Sigmoid colon (tissue), 4 donors: ENCODE measurements around the gene RAB36.

Source experiments
- CTCF ChIP-seq, 4 experiments: fragments of 450-650 bp in 3 of 4; fragments of 200-600 bp in 1 of 4; IDR thresholded peaks; one replicate each; pipeline ENCODE4 v1.5.1; 2016 to 2019; ENCODE audit warnings: antibody characterized with exemption in 4 of 4, mild to moderate bottlenecking in 3 of 4, moderate library complexity in 2 of 4
- POLR2A ChIP-seq, 2 donors: fragments of 450-650 bp; IDR thresholded peaks; one replicate each; pipeline ENCODE4 v1.6.1; 2016; ENCODE audit warnings: antibody characterized with exemption in 2 of 2, mild to moderate bottlenecking in 2 of 2, moderate library complexity in 2 of 2
- POLR2AphosphoS5 ChIP-seq, 4 donors: sonication (generic); formaldehyde crosslinking; IDR thresholded peaks; one replicate each; pipeline ENCODE4 v1.6.1; 2017; ENCODE audit warnings: antibody characterized with exemption in 4 of 4

- no peak for TF ChIP-seq CTCF (IDR thresholded peaks at IDR 0.05)
- TF ChIP-seq POLR2AphosphoS5 (IDR thresholded peaks at IDR 0.05): no peak
- TF ChIP-seq POLR2A (IDR thresholded peaks at IDR 0.05): no peak
Observed at GRCh38 chr22:23126165-23127054, 18.9 kb upstream of the RAB36 start.
